Naive thymus-derived CD4-positive, alpha-beta T cell (primary cell): ENCODE measurements around the gene POLR2C. TPM values are rescaled to one million over a fixed set of nuclear protein-coding genes. Genes with fewer than 3 reads are reported as not detected.

Experiments used
- ATAC-seq: fragments of 150-1000 bp; cut with Tn5 transposase; 2 replicates; pipeline ENCODE4 v1.10.0; 2021; ENCODE audit warnings: mild to moderate bottlenecking, moderate library complexity
- CTCF ChIA-PET: fragments of 350-600 bp; sonication (Branson Sonifier 250); formaldehyde crosslinking; loops from one replicate; lab custom pipeline; 2021; ENCODE audit warnings: antibody characterized with exemption; lab: Charles Lee
- POLR2A ChIA-PET: fragments of 350-600 bp; sonication (Branson Sonifier 250); formaldehyde crosslinking; loops from one replicate; lab custom pipeline; 2021; ENCODE audit warnings: antibody characterized with exemption, inconsistent platforms; lab: Charles Lee
- DNase-seq, 9 donors: peaks; one replicate each; pipeline versions ENCODE4 v3.0.0 to v3.0.0-alpha.2; 2020 to 2022; ENCODE audit warnings: mixed read lengths in 1 of 9
- H3K27ac ChIP-seq: one replicate; pipeline ENCODE4 v1.7.0; 2013; ENCODE audit warnings: mild to moderate bottlenecking, low read depth, low read length, moderate library complexity
- H3K27me3 ChIP-seq, 2 donors: one replicate each; pipeline ENCODE4 v1.7.0; 2013; ENCODE audit warnings: low read length in 2 of 2, mild to moderate bottlenecking in 2 of 2, moderate library complexity in 2 of 2; ENCODE audit not compliant: control insufficient read depth in 2 of 2, insufficient read depth in 2 of 2
- H3K36me3 ChIP-seq, 3 experiments: 1 replicate in 2 of 3; 2 replicates in 1 of 3; pipeline ENCODE4 v1.7.0; 2013; ENCODE audit warnings: low read length in 3 of 3, mild to moderate bottlenecking in 3 of 3, moderate library complexity in 1 of 3; ENCODE audit not compliant: insufficient read depth in 3 of 3, control insufficient read depth in 2 of 3
- H3K4me1 ChIP-seq, 2 donors: one replicate each; pipeline ENCODE4 v1.7.0; 2013; ENCODE audit warnings: low read length in 2 of 2, mild to moderate bottlenecking in 2 of 2, moderate library complexity in 1 of 2; ENCODE audit not compliant: control insufficient read depth in 2 of 2, insufficient read depth in 2 of 2
- H3K4me3 ChIP-seq: 2 replicates; pipeline ENCODE4 v1.7.0; 2013; ENCODE audit warnings: mild to moderate bottlenecking, low read length
- H3K9me3 ChIP-seq, 3 experiments: 1 replicate in 2 of 3; 2 replicates in 1 of 3; pipeline ENCODE4 v1.7.0; 2013; ENCODE audit warnings: low read length in 3 of 3; ENCODE audit not compliant: control insufficient read depth in 2 of 3
- H3K27ac Mint-ChIP-seq, 9 donors: one replicate each; pipeline ENCODE4 v1.8.0; 2020 to 2022; ENCODE audit warnings: mixed read lengths in 9 of 9, mild to moderate bottlenecking in 8 of 9, moderate library complexity in 5 of 9, inconsistent platforms in 2 of 9
- H3K27me3 Mint-ChIP-seq, 5 donors: one replicate each; pipeline ENCODE4 v1.8.0; 2021 to 2022; ENCODE audit warnings: mixed read lengths in 5 of 5, mild to moderate bottlenecking in 1 of 5
- H3K36me3 Mint-ChIP-seq, 5 donors: one replicate each; pipeline ENCODE4 v1.8.0; 2020 to 2022; ENCODE audit warnings: mixed read lengths in 5 of 5, mild to moderate bottlenecking in 3 of 5, inconsistent platforms in 1 of 5
- H3K4me1 Mint-ChIP-seq, 7 donors: one replicate each; pipeline ENCODE4 v1.8.0; 2020 to 2022; ENCODE audit warnings: mixed read lengths in 7 of 7, mild to moderate bottlenecking in 3 of 7, inconsistent platforms in 1 of 7
- H3K4me3 Mint-ChIP-seq, 10 donors: one replicate each; pipeline ENCODE4 v1.8.0; 2020 to 2022; ENCODE audit warnings: mild to moderate bottlenecking in 10 of 10, mixed read lengths in 10 of 10, moderate library complexity in 6 of 10, inconsistent platforms in 2 of 10
- H3K9me3 Mint-ChIP-seq, 11 donors: one replicate each; pipeline ENCODE4 v1.8.0; 2020 to 2022; ENCODE audit warnings: mixed read lengths in 11 of 11, mild to moderate bottlenecking in 4 of 11, inconsistent platforms in 1 of 11, moderate library complexity in 1 of 11
- intact Hi-C, 2 donors: fragments of 100-400 bp; cut with micrococcal nuclease; formaldehyde crosslinking; loops; one replicate each; pipeline ENCODE4 v1.15.1; 2023
- polyA plus RNA-seq, 2 donors: library from polyadenylated mRNA; unstranded; fragments of 300-500 nt; fragmentation: Illumina TruSeq; gene quantifications; one replicate each; pipeline ENCODE4 v1.2.3, GENCODE V29; 2021
- total RNA-seq, 6 experiments: library from RNA in 5 of 6; stranded (reverse) in 5 of 6; gene quantifications; 1 replicate in 5 of 6; 2 replicates in 1 of 6; pipeline ENCODE4 v1.2.3 and lab custom pipeline; 2021 to 2026

POLR2C gene
- total RNA-seq (10 to 100 TPM; 63.4 to 96.3 (median 81.4) TPM), polyA plus RNA-seq (10 to 100 TPM; 45.0 to 55.7 TPM), total RNA-seq (lab: John Stamatoyannopoulos, UW) (84.5 reads per million, percentile 81 among the genes with 10 or more reads in this experiment)

- Histone ChIP-seq H3K36me3 (peaks cover 8 to 71% (median 22%) of the 10 kb centered on the region in 3 experiments), H3K4me1 (peaks cover 17 to 23% of the 10 kb centered on the region in 2 donors), H3K4me3 (peak within 1 kb of the TSS; percentile 86), H3K9me3 (no peaks in the 10 kb centered on the region), H3K27me3 (no peaks in the 10 kb centered on the region), H3K27ac (peak within 1 kb of the TSS; percentile 77)
- H3K4me3 Mint-ChIP-seq: peak within 1 kb of the TSS; percentile 79 to 100 (median 98)
- intact Hi-C loops: loop anchor here (1.0 to 5.0 kb wide), 9 partner anchors 15 to 276 kb away; partner anchors contain the start of genes CIAPIN1 (in 2 of the 2), COQ9 (in 2 of the 2), CCDC102A (in 1 of the 2) and DOK4 (in 1 of the 2)
- peak within 1 kb of the TSS; percentile 93 to 100 (median 99) for H3K27ac Mint-ChIP-seq
- DNase-seq (peak; percentile 84 to 96 (median 92)), ATAC-seq (peak; percentile 99)
- CTCF ChIA-PET: interaction anchor here (0.7 to 1.8 kb wide), 4 partner anchors 11 to 15 kb away, joined by 3 to 7 read pairs (median 4); partner anchors contain the start of genes CIAPIN1 and COQ9
- no peaks in the 10 kb centered on the region for H3K27me3 Mint-ChIP-seq
- POLR2A ChIA-PET: interaction anchor here (0.5 to 5.8 kb wide), 23 partner anchors 8 to 249 kb away, joined by 3 to 95 read pairs (median 3); partner anchors contain the start of genes ADGRG5, CIAPIN1, COQ9 and DOK4
- H3K9me3 Mint-ChIP-seq: peaks cover 0 to 2% (median 0%) of the 10 kb centered on the region in 11 donors
- peaks cover 8 to 40% (median 16%) of the 10 kb centered on the region in 5 donors for H3K36me3 Mint-ChIP-seq
- peaks cover 19 to 45% (median 35%) of the 10 kb centered on the region in 7 donors for H3K4me1 Mint-ChIP-seq
Observed at GRCh38 chr16:57462209-57462977, at the start of gene POLR2C. TSS of gene POLR2C (plus strand) at chr16:57462679. CDS start at chr16:57462725, 46 bp downstream.

- DNase-seq: no peak
- peaks cover 0 to 2% (median 0%) of the 10 kb centered on the region in 11 donors for H3K9me3 Mint-ChIP-seq
- CTCF ChIA-PET: interaction anchor here (0.6 to 1.1 kb wide), 2 partner anchors 26 to 113 kb away, joined by 3 read pairs; no protein-coding TSS in a partner anchor
- no peak overlapping the region for H3K27ac Mint-ChIP-seq
- no peak for ATAC-seq
- no peaks in the 10 kb centered on the region for H3K36me3 ChIP-seq
- H3K27me3 Mint-ChIP-seq: no peaks in the 10 kb centered on the region
- H3K9me3 ChIP-seq: no peaks in the 10 kb centered on the region
- H3K4me1 Mint-ChIP-seq: peaks cover 8 to 23% (median 14%) of the 10 kb centered on the region in 7 donors
- H3K36me3 Mint-ChIP-seq: no peaks in the 10 kb centered on the region
- H3K4me1 ChIP-seq: peaks cover 3 to 10% of the 10 kb centered on the region in 2 donors
- no peak overlapping the region for H3K4me3 ChIP-seq
- H3K27me3 ChIP-seq: no peaks in the 10 kb centered on the region
- POLR2A ChIA-PET: no interaction called here
- no peak overlapping the region for H3K27ac ChIP-seq
- intact Hi-C loops: no loop called here
- H3K4me3 Mint-ChIP-seq: no peak overlapping the region
Observed at GRCh38 chr16:57413301-57413730, 49.2 kb upstream of the POLR2C start.

- POLR2A ChIA-PET: no interaction called here
- Histone ChIP-seq H3K4me1 (peaks cover 6 to 12% of the 10 kb centered on the region in 2 donors), H3K27ac (no peak overlapping the region), H3K27me3 (no peaks in the 10 kb centered on the region), H3K4me3 (no peak overlapping the region), H3K36me3 (no peaks in the 10 kb centered on the region), H3K9me3 (no peaks in the 10 kb centered on the region)
- Mint-ChIP-seq H3K27me3 (no peaks in the 10 kb centered on the region), H3K4me1 (peaks cover 12 to 24% (median 18%) of the 10 kb centered on the region in 7 donors), H3K36me3 (no peaks in the 10 kb centered on the region), H3K27ac (no peak overlapping the region), H3K4me3 (no peak overlapping the region), H3K9me3 (peaks cover 0 to 2% (median 0%) of the 10 kb centered on the region in 11 donors)
- intact Hi-C loops: no loop called here
- CTCF ChIA-PET: no interaction called here
- ATAC-seq (no peak), DNase-seq (no peak)
Observed at GRCh38 chr16:57413733-57414132, 48.7 kb upstream of the POLR2C start.

DNA sequence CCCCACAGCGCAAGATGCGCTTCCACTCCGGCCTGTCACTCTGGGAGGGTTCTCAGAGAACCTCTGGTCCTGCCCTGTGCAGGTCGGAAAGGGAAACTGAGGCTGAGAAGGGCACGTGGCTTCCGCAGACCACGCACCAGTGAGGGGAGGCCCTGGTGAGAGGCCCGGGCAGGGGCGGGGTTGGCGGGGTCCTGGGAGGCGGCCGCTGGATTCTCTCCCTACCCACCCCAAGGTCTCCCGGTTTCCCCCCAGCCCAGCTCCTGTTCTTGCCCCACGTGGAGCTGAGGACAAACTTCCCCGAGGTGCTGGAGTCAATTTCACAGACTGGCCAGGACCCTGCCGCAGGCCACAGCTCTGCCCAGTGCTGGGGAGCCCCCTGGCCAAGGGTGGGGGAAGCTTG is 46.4 kb upstream of the POLR2C start:
- Mint-ChIP-seq H3K4me1 (peaks cover 17 to 29% (median 23%) of the 10 kb centered on the region in 7 donors), H3K4me3 (no peak overlapping the region), H3K9me3 (peaks cover 0 to 2% (median 0%) of the 10 kb centered on the region in 11 donors), H3K36me3 (no peaks in the 10 kb centered on the region), H3K27me3 (no peaks in the 10 kb centered on the region), H3K27ac (no peak overlapping the region)
- DNase-seq (no peak), ATAC-seq (no peak)
- Histone ChIP-seq H3K4me1 (peaks cover 11 to 18% of the 10 kb centered on the region in 2 donors), H3K27me3 (no peaks in the 10 kb centered on the region), H3K27ac (no peak overlapping the region), H3K4me3 (no peak overlapping the region), H3K9me3 (no peaks in the 10 kb centered on the region), H3K36me3 (no peaks in the 10 kb centered on the region)
- CTCF ChIA-PET: interaction anchor here (1.1 to 6.3 kb wide), 9 partner anchors 10 to 333 kb away, joined by 3 to 83 read pairs (median 13); partner anchors contain the start of genes ARL2BP, CIAPIN1 and COQ9
- POLR2A ChIA-PET: interaction anchor here (1.1 to 4.9 kb wide), 3 partner anchors 18 to 115 kb away, joined by 3 to 33 read pairs (median 6); partner anchors contain the start of genes CIAPIN1 and COQ9
- intact Hi-C loops: loop anchor here (2.0 to 5.0 kb wide), 4 partner anchors 229 to 334 kb away; partner anchors contain the start of genes PSME3IP1 (in 1 of the 2) and RSPRY1 (in 1 of the 2)

- ATAC-seq (no peak), DNase-seq (no peak)
- Mint-ChIP-seq H3K4me3 (peak overlapping the region in 1 of 10 donors; percentile 79), H3K36me3 (no peaks in the 10 kb centered on the region), H3K27ac (peak overlapping the region in 8 of 9 donors; percentile 38 to 91 (median 88)), H3K27me3 (no peaks in the 10 kb centered on the region), H3K4me1 (peaks cover 20 to 36% (median 30%) of the 10 kb centered on the region in 7 donors), H3K9me3 (peaks cover 0 to 2% (median 0%) of the 10 kb centered on the region in 11 donors)
- no peak overlapping the region for H3K4me3 ChIP-seq
- CTCF ChIA-PET: interaction anchor here (0.9 to 6.3 kb wide), 12 partner anchors 12 to 196 kb away, joined by 3 to 83 read pairs (median 4); partner anchors contain the start of genes CIAPIN1 and COQ9
- no peaks in the 10 kb centered on the region for H3K9me3 ChIP-seq
- H3K27me3 ChIP-seq: no peaks in the 10 kb centered on the region
- POLR2A ChIA-PET: interaction anchor here (1.3 to 4.9 kb wide), 4 partner anchors 27 to 174 kb away, joined by 3 to 33 read pairs (median 7); partner anchors contain the start of genes ARL2BP, CCDC102A, CIAPIN1 and COQ9
- intact Hi-C loops: loop anchor here (1.0 to 5.0 kb wide), 7 partner anchors 14 to 337 kb away; partner anchors contain the start of genes CIAPIN1 (in 2 of the 2), COQ9 (in 2 of the 2) and POLR2C (in 1 of the 2)
- no peaks in the 10 kb centered on the region for H3K36me3 ChIP-seq
- no peak overlapping the region for H3K27ac ChIP-seq
- H3K4me1 ChIP-seq: peaks cover 11 to 18% of the 10 kb centered on the region in 2 donors
Observed at GRCh38 chr16:57419506-57419905, 43.0 kb upstream of the POLR2C start.
